ENCODE results near the gene GAP43. TPM values are rescaled to one million over a fixed set of nuclear protein-coding genes. Genes with fewer than 3 reads are reported as not detected.

GAP43 gene
- total RNA-seq, 1 donor from 2014 or later = 0.21 TPM

DNA sequence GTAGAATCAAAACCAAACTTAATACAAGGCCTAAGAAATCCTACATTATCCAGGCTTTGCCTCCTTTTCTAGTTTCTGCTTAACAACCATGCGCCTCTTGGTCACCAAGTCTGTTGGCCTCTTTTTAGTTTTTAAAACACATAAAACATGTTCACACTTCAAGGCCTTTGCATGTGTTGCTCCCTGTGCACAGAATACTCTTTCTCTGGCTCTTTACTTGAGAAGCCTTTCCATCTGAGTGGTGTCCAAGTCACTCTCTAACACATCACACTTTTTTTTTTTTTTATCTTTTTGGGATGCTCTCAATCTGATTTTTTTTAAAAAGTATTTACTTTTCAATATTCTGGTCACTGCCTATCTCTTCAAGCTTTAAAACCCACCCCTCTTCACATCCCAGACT lies 14.9 kb downstream of the GAP43 start:
- DNase-seq (ENCODE audit: low read depth) = no peak
- no peaks in the 10 kb centered on the region for H3K27me3 ChIP-seq (ENCODE audit: control insufficient read depth, insufficient read depth, low read length)
- H3K4me3 ChIP-seq (ENCODE audit: low read depth, low read length) = no peak overlapping the region
- no peak for TF ChIP-seq CTCF (IDR thresholded peaks at IDR 0.05; ENCODE audit: insufficient read depth, low read length, poor library complexity, severe bottlenecking)
- no peaks in the 10 kb centered on the region for H3K36me3 ChIP-seq (ENCODE audit: control insufficient read depth, insufficient read depth, low read length)

DNA sequence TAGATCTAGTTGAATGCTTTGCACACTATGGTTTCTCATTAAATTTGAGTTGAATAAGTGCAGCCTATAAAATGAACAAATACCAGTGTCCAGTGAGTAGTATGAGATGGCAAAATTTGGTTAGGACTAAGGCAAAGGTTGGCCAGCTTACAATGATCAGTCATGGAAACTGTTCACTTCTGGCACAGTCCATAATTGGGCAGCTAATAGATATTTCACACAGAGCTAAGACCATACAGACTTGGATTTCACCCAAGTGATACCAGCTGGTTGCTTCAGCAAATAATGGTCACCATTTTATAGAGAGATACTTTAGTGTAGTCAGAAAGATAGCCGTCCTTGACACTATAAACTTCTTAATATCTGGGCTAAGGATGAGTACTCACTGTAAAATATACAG lies 15.7 kb downstream of the GAP43 start:
- DNase-seq (ENCODE audit: low read depth) = no peak

DNA sequence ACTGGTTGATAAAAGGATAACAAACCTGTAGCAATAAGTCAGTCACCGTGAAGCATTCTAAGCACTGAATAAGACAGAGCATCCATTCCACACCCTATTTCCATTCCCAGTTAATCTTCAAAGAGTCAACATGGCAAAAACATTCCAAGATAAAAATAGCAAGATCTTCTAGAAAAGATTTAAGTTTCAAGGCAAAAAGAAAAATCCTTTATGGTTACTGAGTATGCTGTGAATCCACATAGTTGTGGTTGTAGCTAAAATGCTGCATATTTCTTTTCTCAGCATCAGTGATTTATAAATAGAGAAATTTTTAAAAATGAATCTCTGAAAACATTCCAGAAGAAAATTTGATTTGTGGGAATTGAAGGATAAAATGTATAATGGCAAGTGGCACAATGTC lies 21.1 kb downstream of the GAP43 start:
- Histone ChIP-seq H3K36me3 (ENCODE audit: control insufficient read depth, insufficient read depth, low read length) (no peaks in the 10 kb centered on the region), H3K4me3 (ENCODE audit: low read depth, low read length) (no peak overlapping the region), H3K27me3 (ENCODE audit: control insufficient read depth, insufficient read depth, low read length) (no peaks in the 10 kb centered on the region)
- no peak for TF ChIP-seq CTCF (IDR thresholded peaks at IDR 0.05; ENCODE audit: insufficient read depth, low read length, poor library complexity, severe bottlenecking)
- DNase-seq (ENCODE audit: low read depth) = no peak

More for the DNA sequence above, 15.7 kb downstream of the GAP43 start:
- Histone ChIP-seq H3K4me3 (ENCODE audit: low read depth, low read length) (no peak overlapping the region), H3K27me3 (ENCODE audit: control insufficient read depth, insufficient read depth, low read length) (no peaks in the 10 kb centered on the region), H3K36me3 (ENCODE audit: control insufficient read depth, insufficient read depth, low read length) (no peaks in the 10 kb centered on the region)
- TF ChIP-seq CTCF (IDR thresholded peaks at IDR 0.05; ENCODE audit: insufficient read depth, low read length, poor library complexity, severe bottlenecking) = no peak

GRCh38 chr3:115646027-115646690 lies 22.8 kb downstream of the GAP43 start:
- DNase-seq (ENCODE audit: low read depth) = no peak
- no peaks in the 10 kb centered on the region for H3K27me3 ChIP-seq (ENCODE audit: control insufficient read depth, insufficient read depth, low read length)
- no peak for TF ChIP-seq CTCF (IDR thresholded peaks at IDR 0.05; ENCODE audit: insufficient read depth, low read length, poor library complexity, severe bottlenecking)
- H3K36me3 ChIP-seq (ENCODE audit: control insufficient read depth, insufficient read depth, low read length) = no peaks in the 10 kb centered on the region
- H3K4me3 ChIP-seq (ENCODE audit: low read depth, low read length) = no peak overlapping the region

DNA sequence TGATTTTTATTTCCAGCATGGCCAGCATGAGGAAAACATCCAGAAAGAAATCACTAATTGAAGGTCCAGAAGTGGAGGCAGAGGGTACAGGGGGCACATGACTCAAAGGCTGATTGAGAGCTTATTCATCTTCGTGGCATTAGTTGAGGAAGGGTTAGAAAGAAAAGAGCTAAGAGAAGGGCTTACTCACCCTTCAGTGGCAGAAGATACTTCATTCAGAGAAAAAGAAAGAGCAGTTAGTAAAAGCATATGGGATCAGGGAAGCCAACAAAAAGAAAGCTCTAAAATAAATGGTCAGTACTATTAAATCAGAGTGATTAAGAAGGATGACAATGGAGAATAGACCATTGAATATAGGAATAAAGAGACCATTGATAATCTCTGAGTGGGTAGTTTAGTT lies 25.2 kb downstream of the GAP43 start:
- DNase-seq (ENCODE audit: low read depth) = no peak
- TF ChIP-seq CTCF (IDR thresholded peaks at IDR 0.05; ENCODE audit: insufficient read depth, low read length, poor library complexity, severe bottlenecking) = no peak

DNA sequence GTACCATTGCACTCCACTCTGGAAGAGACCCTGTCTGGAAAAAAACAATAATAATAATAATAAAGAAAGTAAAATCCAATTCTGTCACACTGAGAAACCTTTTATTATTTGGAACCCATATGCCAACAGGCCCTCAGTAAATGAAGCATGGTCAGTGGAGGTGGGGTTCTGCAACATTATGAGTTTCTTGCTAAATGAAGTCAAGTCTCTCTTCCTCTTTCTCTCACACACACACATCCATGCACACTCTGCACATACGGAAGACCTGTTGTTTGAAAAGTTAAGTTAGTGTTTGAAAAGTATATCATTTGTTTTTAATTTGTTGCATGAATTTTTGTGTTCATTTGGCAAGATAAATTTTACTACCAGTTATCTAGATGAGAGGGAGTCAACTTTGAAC lies 27.8 kb downstream of the GAP43 start:
- Histone ChIP-seq H3K4me3 (ENCODE audit: low read depth, low read length) (no peak overlapping the region), H3K27me3 (ENCODE audit: control insufficient read depth, insufficient read depth, low read length) (no peaks in the 10 kb centered on the region), H3K36me3 (ENCODE audit: control insufficient read depth, insufficient read depth, low read length) (no peaks in the 10 kb centered on the region)
- TF ChIP-seq CTCF (IDR thresholded peaks at IDR 0.05; ENCODE audit: insufficient read depth, low read length, poor library complexity, severe bottlenecking) = no peak
- no peak for DNase-seq (ENCODE audit: low read depth)

More for the DNA sequence above, 25.2 kb downstream of the GAP43 start:
- no peak overlapping the region for H3K4me3 ChIP-seq (ENCODE audit: low read depth, low read length)
- no peaks in the 10 kb centered on the region for H3K36me3 ChIP-seq (ENCODE audit: control insufficient read depth, insufficient read depth, low read length)
- no peaks in the 10 kb centered on the region for H3K27me3 ChIP-seq (ENCODE audit: control insufficient read depth, insufficient read depth, low read length)
